HG02678 (cell line): ENCODE data around the gene ZNF496.
"Not testable (repeated sequence)": the region's sequence is repeated elsewhere in the genome, so short reads cannot be mapped to it uniquely, and the experiment has no call there.

ENCODE experiments used
- ATAC-seq: cut with Tn5 transposase; IDR thresholded peaks from one replicate; pipeline ENCODE4 v1.9.1; 2021; ENCODE audit warnings: mild to moderate bottlenecking, moderate library complexity; ENCODE audit not compliant: unreplicated experiment

Gene ZNF496

GRCh38 chr1:247360116-247360898 lies 28.6 kb upstream of the ZNF496 start:
- no peak for ATAC-seq

GRCh38 chr1:247359559-247359958 lies 27.9 kb upstream of the ZNF496 start:
- no peak for ATAC-seq

- no peak for ATAC-seq
Measured at GRCh38 chr1:247358920-247359319, 27.3 kb upstream of the ZNF496 start.

- peak; percentile 89 for ATAC-seq
Measured at GRCh38 chr1:247357781-247358211, 26.1 kb upstream of the ZNF496 start.

GRCh38 chr1:247357052-247357780 lies 25.5 kb upstream of the ZNF496 start:
- ATAC-seq, result no peak

- not testable (repeated sequence) for ATAC-seq
Measured at GRCh38 chr1:247355160-247355559, 23.5 kb upstream of the ZNF496 start.

- no peak for ATAC-seq
Measured at GRCh38 chr1:247352175-247352574, 20.5 kb upstream of the ZNF496 start.

- no peak for ATAC-seq
Measured at GRCh38 chr1:247350587-247350986, 18.9 kb upstream of the ZNF496 start.

- ATAC-seq, result no peak
Measured at GRCh38 chr1:247347477-247348222, 16.0 kb upstream of the ZNF496 start.

- ATAC-seq, result no peak
Measured at GRCh38 chr1:247345881-247346280, 14.2 kb upstream of the ZNF496 start.

- ATAC-seq, result no peak
Measured at GRCh38 chr1:247343801-247344200, 12.1 kb upstream of the ZNF496 start.

- ATAC-seq, result no peak
Measured at GRCh38 chr1:247338723-247339275, 7.1 kb upstream of the ZNF496 start.

GRCh38 chr1:247337961-247338360 lies 6.3 kb upstream of the ZNF496 start:
- no peak for ATAC-seq

- ATAC-seq, result no peak
Measured at GRCh38 chr1:247337250-247337746, 5.6 kb upstream of the ZNF496 start.

GRCh38 chr1:247336390-247336789 lies 4.7 kb upstream of the ZNF496 start:
- no peak for ATAC-seq

- no peak for ATAC-seq
Measured at GRCh38 chr1:247335882-247336281, 4.2 kb upstream of the ZNF496 start.

GRCh38 chr1:247334378-247335133 lies 2.9 kb upstream of the ZNF496 start:
- no peak for ATAC-seq

- ATAC-seq, result no peak
Measured at GRCh38 chr1:247332623-247333361, 1.1 kb upstream of the ZNF496 start.

GRCh38 chr1:247332215-247332622 lies 552 bp upstream of the ZNF496 start:
- ATAC-seq, result peak; percentile 41

- ATAC-seq, result peak; percentile 58
Measured at GRCh38 chr1:247331172-247331524, 519 bp downstream of the ZNF496 start.
